GM18511 (cell line): ENCODE measurements around the gene KIAA1328.
"Not testable (repeated sequence)": the region's sequence is repeated elsewhere in the genome, so short reads cannot be mapped to it uniquely, and the experiment has no call there.

ENCODE experiments used
- ATAC-seq: cut with Tn5 transposase; IDR thresholded peaks from one replicate; pipeline ENCODE4 v1.9.1; 2021; ENCODE audit warnings: mild to moderate bottlenecking, moderate library complexity; ENCODE audit not compliant: unreplicated experiment

KIAA1328 gene

DNA sequence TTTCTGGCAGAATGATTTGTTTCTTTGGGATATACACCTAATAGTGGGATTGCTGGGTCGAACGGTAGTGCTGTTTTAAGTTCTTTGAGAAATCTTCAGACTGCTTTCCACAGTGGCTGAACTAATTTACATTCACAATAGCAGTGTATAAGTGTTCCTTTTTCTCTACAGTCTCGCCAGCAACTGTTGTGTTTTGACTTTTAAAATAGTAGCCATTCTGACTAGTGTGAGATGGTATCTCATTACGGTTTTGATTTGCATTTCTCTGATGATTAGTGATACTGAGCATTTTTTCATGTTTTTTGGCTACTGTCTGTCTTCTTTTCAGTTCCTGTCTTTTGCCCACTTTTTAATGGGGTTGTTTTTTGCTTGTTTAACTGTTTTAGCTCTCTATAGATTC, 306.2 kb downstream of the KIAA1328 start:
- no peak for ATAC-seq

DNA sequence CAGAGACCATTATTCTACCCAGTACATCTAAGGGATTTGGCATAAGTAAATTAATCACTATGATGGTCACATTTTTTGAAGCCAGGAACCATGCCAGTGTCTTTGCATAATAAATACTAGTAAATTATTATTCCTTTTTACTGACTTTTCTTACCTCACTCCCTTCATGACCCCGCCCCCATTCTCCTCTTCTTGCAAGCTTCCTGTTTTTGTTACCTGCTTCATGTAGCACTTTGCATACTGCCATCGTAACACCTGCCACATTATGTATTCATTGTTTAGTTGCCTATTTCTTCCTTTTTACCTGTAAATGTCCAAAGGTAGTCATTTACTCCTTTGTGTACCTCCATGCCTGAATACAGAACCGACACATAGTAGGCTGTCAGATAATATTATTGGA, 309.5 kb downstream of the KIAA1328 start:
- ATAC-seq, result no peak

DNA sequence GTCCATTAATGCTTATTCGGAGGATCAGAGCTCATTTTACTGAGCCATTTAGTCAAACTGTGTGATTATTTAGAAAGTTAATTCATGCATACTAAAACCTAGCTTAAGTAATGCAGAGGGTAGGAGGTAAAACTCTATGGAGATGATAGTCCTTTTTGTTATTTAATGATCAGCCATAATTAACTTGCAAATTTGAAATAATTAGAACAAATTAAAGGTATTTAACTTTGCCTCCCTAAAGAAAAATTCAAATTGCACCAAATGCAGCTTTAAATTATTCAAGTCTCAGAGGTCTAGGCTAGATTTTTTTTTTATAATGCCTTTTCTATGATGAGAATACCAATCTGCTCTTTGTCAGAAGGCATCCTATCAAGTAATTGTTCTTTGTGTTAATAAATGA, 310.9 kb downstream of the KIAA1328 start:
- ATAC-seq, result no peak

DNA sequence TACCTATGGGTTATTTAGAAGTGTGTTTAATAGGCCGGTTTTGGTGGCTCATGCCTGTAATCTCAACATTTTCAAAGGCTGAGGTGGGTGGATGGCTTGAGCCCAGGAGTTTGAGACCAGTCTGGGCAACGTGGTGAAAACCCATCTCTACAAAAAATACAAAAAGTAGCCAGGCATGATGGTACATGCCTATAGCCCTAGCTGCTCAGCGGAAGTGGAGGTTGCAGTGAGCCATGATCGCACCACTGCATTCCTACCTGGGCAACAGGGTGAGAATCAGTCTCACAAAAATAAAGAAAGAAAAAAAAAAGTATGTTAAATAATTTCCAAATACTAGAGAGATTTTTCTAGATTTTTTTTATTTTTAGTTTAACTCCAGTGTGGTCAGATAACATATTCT, 316.0 kb downstream of the KIAA1328 start:
- ATAC-seq, result no peak

DNA sequence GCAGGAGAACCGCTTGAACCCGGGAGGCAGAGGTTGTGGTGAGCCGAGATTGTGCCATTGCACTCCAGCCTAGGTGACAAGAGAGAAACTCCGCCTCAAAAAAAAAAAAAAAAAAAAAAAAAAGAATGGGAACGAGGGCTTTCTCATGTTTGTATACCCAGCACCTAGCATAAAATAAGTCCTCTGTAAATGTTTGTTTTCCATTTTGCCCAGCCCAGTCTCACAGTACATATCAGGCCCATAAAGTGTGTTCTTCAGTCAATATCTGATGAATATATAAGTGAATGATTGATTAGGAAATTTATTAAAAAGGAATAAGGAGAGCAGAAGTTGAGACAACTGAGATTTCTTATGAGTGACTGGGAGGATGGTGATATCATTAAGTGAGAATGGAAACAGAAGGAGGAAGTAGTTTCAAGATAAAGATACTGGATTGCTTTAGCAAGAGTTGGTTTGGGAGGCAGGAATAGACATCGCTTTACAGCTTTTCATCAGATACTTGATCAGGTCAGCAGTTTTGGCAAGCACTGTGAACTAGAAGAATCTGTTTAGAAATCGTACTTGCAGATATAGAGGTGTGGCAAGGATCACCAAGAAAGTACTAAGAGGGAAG, 327.5 kb downstream of the KIAA1328 start:
- ATAC-seq, result no peak

DNA sequence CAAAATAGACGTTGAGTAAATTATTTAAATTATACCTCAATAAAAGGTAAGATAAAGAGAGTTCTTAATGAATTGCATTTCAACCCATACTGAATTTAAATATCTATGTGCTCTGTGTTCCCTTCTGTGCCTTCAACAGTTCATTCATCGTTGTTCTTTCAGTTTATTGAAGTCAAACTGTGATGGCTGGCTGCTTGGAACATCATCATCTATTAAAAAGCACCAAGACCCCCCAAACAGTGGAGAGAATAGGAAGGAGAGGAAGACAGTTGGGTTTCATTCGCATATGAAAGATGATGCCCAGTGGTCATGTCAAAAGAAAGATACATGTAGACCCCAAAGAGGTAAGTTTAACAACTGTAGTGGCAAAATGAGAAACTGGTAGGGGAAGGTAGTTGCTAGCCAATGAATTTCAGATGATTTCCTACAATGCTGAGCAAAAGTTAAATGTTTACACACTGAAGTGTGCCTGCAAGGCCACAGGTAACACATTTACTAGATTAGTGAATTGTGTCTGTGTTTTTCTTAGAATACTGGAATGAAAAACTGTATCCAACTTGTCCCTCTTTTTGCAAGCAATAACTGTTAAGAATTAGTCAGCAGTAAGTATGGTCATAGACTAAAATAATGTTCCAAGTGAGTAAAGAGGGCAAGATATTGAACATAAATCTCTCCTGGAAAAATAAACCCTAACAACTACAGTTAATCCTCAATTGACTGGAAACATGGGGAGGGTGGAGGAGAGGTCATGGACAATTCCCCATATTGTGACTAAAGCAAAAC, 331.3 kb downstream of the KIAA1328 start:
- ATAC-seq, result no peak

GRCh38 chr18:37161491-37161890, 332.6 kb downstream of the KIAA1328 start:
- no peak for ATAC-seq

GRCh38 chr18:37162551-37162950, 333.6 kb downstream of the KIAA1328 start:
- ATAC-seq, result no peak

- no peak for ATAC-seq
These were observed 334.2 kb downstream of the KIAA1328 start for GRCh38 chr18:37163119-37163518.

GRCh38 chr18:37166491-37166890, 337.6 kb downstream of the KIAA1328 start:
- no peak for ATAC-seq

GRCh38 chr18:37166966-37167365, 338.0 kb downstream of the KIAA1328 start:
- not testable (repeated sequence) for ATAC-seq

- no peak for ATAC-seq
These were observed 342.1 kb downstream of the KIAA1328 start for GRCh38 chr18:37170984-37171383.

DNA sequence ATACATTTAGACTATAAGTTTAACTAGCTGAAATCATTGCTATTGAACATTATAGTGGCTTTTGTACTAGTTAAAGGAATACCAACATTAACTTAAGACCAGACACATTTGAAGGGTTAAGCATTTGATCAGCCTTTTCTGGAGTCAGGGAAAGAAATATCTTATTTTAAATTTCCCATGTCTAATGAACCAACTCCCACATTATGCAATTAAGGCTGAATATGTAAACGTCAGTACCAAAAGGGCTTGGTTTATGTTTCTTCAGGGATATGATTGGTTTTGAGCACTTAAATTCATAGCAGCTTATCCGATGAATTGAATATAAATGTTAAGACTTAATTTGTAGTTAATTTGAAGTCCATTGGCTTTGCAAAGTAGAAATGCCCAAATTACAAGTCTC, 344.5 kb downstream of the KIAA1328 start:
- no peak for ATAC-seq

DNA sequence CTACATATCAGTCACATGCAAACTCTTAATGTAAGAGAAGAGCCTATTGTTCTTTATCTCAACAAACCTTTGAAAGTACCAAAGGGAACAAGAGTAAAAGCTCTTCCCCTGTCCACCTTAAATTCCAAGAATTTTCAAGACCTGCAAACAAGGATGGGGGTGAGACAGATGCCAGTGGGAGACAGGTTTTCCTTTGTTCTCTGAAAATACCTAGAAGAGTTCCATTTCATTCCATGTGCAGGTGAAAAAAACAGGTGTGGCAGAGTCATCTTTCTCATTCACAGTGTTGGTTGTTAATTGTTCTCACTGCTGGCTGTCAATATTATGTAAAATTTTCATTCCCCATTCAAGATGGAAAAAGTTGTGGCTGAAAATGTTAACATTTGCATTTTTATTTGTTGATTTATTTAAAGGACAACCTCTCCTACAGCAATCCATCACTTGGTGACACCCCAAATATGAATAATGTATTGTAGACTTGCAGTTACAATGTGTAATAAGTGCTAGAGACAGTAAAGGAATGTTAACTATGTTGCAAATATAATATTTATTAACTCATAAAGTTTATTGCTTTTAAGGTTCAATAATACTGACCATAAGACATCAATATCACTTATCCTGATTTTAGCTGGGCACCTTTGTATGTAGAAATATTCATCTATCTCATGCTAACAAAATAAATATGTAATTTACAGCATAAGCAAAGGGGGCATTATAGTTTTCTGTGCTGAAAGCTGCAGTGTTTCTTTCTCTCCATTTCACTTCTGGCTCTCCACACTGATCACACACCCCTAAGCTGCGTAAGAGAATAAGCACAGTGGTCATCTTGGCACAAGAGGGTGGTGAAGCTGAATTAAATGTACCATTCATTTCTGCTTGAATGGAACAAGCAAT, 347.0 kb downstream of the KIAA1328 start:
- no peak for ATAC-seq

- ATAC-seq, result no peak
These were observed 347.7 kb downstream of the KIAA1328 start for GRCh38 chr18:37176621-37176934.

DNA sequence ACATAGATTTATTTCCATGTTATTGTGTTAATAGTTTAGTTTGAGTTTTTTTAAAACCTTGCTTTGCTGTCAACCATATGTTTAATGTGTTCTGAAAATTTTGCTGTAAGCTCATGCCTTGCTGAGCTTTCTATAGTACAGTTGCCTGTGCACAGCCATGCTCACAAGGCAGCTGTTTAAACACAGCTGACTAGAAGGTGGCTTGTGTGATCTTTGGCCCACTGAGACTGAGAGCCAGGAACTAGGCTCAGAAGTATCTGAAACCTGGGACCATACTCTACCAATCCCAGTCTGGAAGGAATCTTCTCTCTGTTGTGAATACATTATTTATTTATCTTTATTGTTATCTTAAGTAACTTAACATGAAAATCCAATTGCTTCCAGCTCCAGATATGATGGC, 350.5 kb downstream of the KIAA1328 start:
- no peak for ATAC-seq

GRCh38 chr18:37180086-37180485, 351.2 kb downstream of the KIAA1328 start:
- ATAC-seq, result no peak

- ATAC-seq, result no peak
These were observed 353.6 kb downstream of the KIAA1328 start for GRCh38 chr18:37182340-37183135.

GRCh38 chr18:37184209-37184868, 355.4 kb downstream of the KIAA1328 start:
- no peak for ATAC-seq

DNA sequence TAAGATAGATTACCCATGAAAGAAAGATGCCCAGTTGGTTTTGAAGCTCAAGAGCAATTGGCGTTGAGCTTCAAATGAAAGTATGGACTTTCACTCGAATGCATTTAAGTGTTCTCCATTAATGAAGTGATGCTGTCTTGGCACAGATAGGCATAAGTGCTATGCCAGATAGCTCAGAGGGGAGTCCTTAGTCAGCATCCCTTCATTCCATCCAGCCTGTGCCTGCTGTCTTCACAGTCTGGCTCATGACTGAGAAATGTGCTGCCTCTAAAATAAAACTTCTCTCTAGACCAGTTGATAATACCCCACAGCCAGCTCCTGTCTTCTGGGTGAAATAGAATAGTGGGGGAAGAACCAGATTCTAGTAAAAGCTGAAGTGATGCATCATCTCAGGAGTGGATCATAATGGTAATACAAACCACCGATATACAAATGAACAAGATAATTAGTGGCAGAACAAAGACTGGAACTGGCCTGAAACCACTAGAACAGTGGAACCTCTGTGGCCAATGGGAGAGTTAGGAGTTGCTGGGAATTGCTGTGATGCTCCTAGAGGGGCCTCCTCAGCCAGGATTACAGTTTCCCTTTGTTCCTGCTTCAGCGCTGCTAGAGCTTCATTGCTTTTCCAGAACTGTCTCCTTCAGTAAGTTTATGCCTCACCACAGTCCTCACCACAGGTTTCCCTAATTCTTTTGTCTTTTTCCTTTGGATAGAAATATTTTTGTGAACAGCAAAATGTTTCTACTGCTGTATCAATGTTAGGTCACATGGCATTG, 359.3 kb downstream of the KIAA1328 start:
- ATAC-seq, result no peak
